Gastroesophageal sphincter (tissue), 3 donors: ENCODE measurements around the gene SLC22A12.

Experiments
- EP300 ChIP-seq: sonication (generic); formaldehyde crosslinking; IDR thresholded peaks from one replicate; pipeline ENCODE4 v1.6.1; 2017; ENCODE audit warnings: antibody characterized with exemption, mild to moderate bottlenecking
- POLR2A ChIP-seq, 2 donors: fragments of 450-650 bp; IDR thresholded peaks; one replicate each; pipeline ENCODE4 v1.6.1; 2017; ENCODE audit warnings: antibody characterized with exemption in 2 of 2, mild to moderate bottlenecking in 2 of 2, moderate library complexity in 1 of 2
- POLR2AphosphoS5 ChIP-seq: sonication (generic); formaldehyde crosslinking; IDR thresholded peaks from one replicate; pipeline ENCODE4 v1.6.1; 2017; ENCODE audit warnings: antibody characterized with exemption
- TF ChIP-seq, protein P1 (sequence below), 4 experiments: fragments of 200-600 bp in 2 of 4; fragments of 450-650 bp in 2 of 4; sonication (generic) in 1 of 4; IDR thresholded peaks; one replicate each; pipeline ENCODE4 v1.5.1; 2017 to 2019; ENCODE audit warnings: antibody characterized with exemption in 4 of 4, mild to moderate bottlenecking in 2 of 4, moderate library complexity in 2 of 4

GRCh38 chr11:64583296-64584262 is 7.4 kb upstream of the SLC22A12 start:
- TF ChIP-seq, protein P1, sequence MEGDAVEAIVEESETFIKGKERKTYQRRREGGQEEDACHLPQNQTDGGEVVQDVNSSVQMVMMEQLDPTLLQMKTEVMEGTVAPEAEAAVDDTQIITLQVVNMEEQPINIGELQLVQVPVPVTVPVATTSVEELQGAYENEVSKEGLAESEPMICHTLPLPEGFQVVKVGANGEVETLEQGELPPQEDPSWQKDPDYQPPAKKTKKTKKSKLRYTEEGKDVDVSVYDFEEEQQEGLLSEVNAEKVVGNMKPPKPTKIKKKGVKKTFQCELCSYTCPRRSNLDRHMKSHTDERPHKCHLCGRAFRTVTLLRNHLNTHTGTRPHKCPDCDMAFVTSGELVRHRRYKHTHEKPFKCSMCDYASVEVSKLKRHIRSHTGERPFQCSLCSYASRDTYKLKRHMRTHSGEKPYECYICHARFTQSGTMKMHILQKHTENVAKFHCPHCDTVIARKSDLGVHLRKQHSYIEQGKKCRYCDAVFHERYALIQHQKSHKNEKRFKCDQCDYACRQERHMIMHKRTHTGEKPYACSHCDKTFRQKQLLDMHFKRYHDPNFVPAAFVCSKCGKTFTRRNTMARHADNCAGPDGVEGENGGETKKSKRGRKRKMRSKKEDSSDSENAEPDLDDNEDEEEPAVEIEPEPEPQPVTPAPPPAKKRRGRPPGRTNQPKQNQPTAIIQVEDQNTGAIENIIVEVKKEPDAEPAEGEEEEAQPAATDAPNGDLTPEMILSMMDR (IDR thresholded peaks at IDR 0.05) = no peak
- TF ChIP-seq POLR2AphosphoS5 (no peak), POLR2A (IDR thresholded peaks at IDR 0.05) (no peak), EP300 (no peak)
